SK-N-SH treated with all-trans-retinoic acid at 6 μM for 48 hours (cell line): ENCODE measurements around the gene TECRL.

Experiments
- ATAC-seq: fragments of 200-7000 bp; cut with Tn5 transposase; 3 replicates; pipeline ENCODE4 v1.9.1; 2020; ENCODE audit warnings: mild to moderate bottlenecking, moderate library complexity
- ARNTL ChIP-seq: fragments of 450-650 bp; formaldehyde crosslinking; IDR thresholded peaks from 2 replicates; pipeline ENCODE4 v1.5.0; 2020; ENCODE audit warnings: low read depth, mild to moderate bottlenecking, moderate library complexity, borderline replicate concordance
- BACH2 ChIP-seq: fragments of 250-450 bp; sonication (Bioruptor Pico); IDR thresholded peaks from 2 replicates; pipeline ENCODE4 v1.9.0; 2021; ENCODE audit warnings: mild to moderate bottlenecking, borderline replicate concordance
- CREB5 ChIP-seq: fragments of 250-450 bp; sonication (Bioruptor Pico); IDR thresholded peaks from 2 replicates; pipeline ENCODE4 v1.5.1; 2020; ENCODE audit warnings: low read depth, mild to moderate bottlenecking, moderate library complexity
- CSDC2 ChIP-seq: fragments of 250-450 bp; sonication (Bioruptor Pico); IDR thresholded peaks from 2 replicates; pipeline ENCODE4 v1.5.0; 2020; ENCODE audit warnings: mild to moderate bottlenecking, moderate library complexity
- ESRRG ChIP-seq: fragments of 250-450 bp; sonication (Bioruptor Pico); IDR thresholded peaks from 2 replicates; pipeline ENCODE4 v1.6.1; 2021; ENCODE audit warnings: mild to moderate bottlenecking
- GLIS3 ChIP-seq: fragments of 250-450 bp; sonication (Bioruptor Pico); IDR thresholded peaks from 2 replicates; pipeline ENCODE4 v1.5.0; 2020; ENCODE audit warnings: mild to moderate bottlenecking, moderate library complexity
- ISL1 ChIP-seq: fragments of 250-450 bp; sonication (Bioruptor Pico); IDR thresholded peaks from 2 replicates; pipeline ENCODE4 v2.1.2; 2022; ENCODE audit warnings: mild to moderate bottlenecking, moderate library complexity
- OSR1 ChIP-seq: fragments of 250-450 bp; sonication (Bioruptor Pico); IDR thresholded peaks from 2 replicates; pipeline ENCODE4 v1.8.0; 2022; ENCODE audit warnings: moderate library complexity, mild to moderate bottlenecking, inconsistent platforms
- PATZ1 ChIP-seq: fragments of 250-450 bp; sonication (Bioruptor Pico); IDR thresholded peaks from 2 replicates; pipeline ENCODE4 v1.8.0; 2020; ENCODE audit warnings: mild to moderate bottlenecking, moderate library complexity, borderline replicate concordance
- POU6F1 ChIP-seq: fragments of 250-450 bp; sonication (Bioruptor Pico); IDR thresholded peaks from 2 replicates; pipeline ENCODE4 v1.8.0; 2021; ENCODE audit warnings: low read depth, mild to moderate bottlenecking, moderate library complexity, borderline replicate concordance
- PPARA ChIP-seq: fragments of 250-450 bp; sonication (Bioruptor Pico); IDR thresholded peaks from 2 replicates; pipeline ENCODE4 v1.5.0; 2020; ENCODE audit warnings: mild to moderate bottlenecking, borderline replicate concordance
- RARB ChIP-seq: fragments of 250-450 bp; sonication (Bioruptor Pico); IDR thresholded peaks from 2 replicates; pipeline ENCODE4 v1.8.0; 2021; ENCODE audit warnings: mild to moderate bottlenecking, moderate library complexity
- SNAI2 ChIP-seq: fragments of 250-450 bp; sonication (Bioruptor Pico); IDR thresholded peaks from 2 replicates; pipeline ENCODE4 v1.5.0; 2020; ENCODE audit warnings: mild to moderate bottlenecking, moderate library complexity
- TCF4 ChIP-seq: fragments of 250-450 bp; sonication (Bioruptor Pico); IDR thresholded peaks from 2 replicates; pipeline ENCODE4 v1.8.0; 2021; ENCODE audit warnings: mild to moderate bottlenecking, moderate library complexity, borderline replicate concordance
- TOX ChIP-seq: fragments of 250-450 bp; sonication (Bioruptor Pico); IDR thresholded peaks from 2 replicates; pipeline ENCODE4 v1.8.0; 2021; ENCODE audit warnings: mild to moderate bottlenecking, moderate library complexity, borderline replicate concordance
- ZC3H10 ChIP-seq: fragments of 250-450 bp; sonication (Bioruptor Pico); IDR thresholded peaks from 2 replicates; pipeline ENCODE4 v1.5.1; 2021; ENCODE audit warnings: mild to moderate bottlenecking, moderate library complexity
- ZFP3 ChIP-seq: fragments of 250-450 bp; sonication (Bioruptor Pico); IDR thresholded peaks from 2 replicates; pipeline ENCODE4 v1.5.0; 2020; ENCODE audit warnings: mild to moderate bottlenecking, moderate library complexity
- ZFP30 ChIP-seq: fragments of 450-650 bp; formaldehyde crosslinking; IDR thresholded peaks from 2 replicates; pipeline ENCODE4 v1.5.0; 2022; ENCODE audit warnings: mild to moderate bottlenecking, moderate library complexity
- ZNF565 ChIP-seq: fragments of 450-650 bp; formaldehyde crosslinking; conservative IDR thresholded peaks from 2 replicates; pipeline ENCODE4 v1.5.0; 2020; ENCODE audit warnings: low read depth, mild to moderate bottlenecking, moderate library complexity
- ZNF70 ChIP-seq: fragments of 450-650 bp; formaldehyde crosslinking; IDR thresholded peaks from 2 replicates; pipeline ENCODE4 v1.5.0; 2020; ENCODE audit warnings: mild to moderate bottlenecking, moderate library complexity
- ZNF8 ChIP-seq: fragments of 450-650 bp; formaldehyde crosslinking; IDR thresholded peaks from 2 replicates; pipeline ENCODE4 v1.5.0; 2020; ENCODE audit warnings: mild to moderate bottlenecking, moderate library complexity
- TF ChIP-seq, protein P1 (sequence below): fragments of 250-450 bp; sonication (Bioruptor Pico); IDR thresholded peaks from 2 replicates; pipeline ENCODE4 v1.5.1; 2021; ENCODE audit warnings: mild to moderate bottlenecking, moderate library complexity
- TF ChIP-seq, protein P2 (sequence below): fragments of 250-450 bp; sonication (Bioruptor Pico); IDR thresholded peaks from 2 replicates; pipeline ENCODE4 v1.5.0; 2020; ENCODE audit warnings: mild to moderate bottlenecking, moderate library complexity

Gene TECRL

GRCh38 chr4:64327237-64327636 lies 82.0 kb downstream of the TECRL start (continued):
- TF ChIP-seq, protein P1, sequence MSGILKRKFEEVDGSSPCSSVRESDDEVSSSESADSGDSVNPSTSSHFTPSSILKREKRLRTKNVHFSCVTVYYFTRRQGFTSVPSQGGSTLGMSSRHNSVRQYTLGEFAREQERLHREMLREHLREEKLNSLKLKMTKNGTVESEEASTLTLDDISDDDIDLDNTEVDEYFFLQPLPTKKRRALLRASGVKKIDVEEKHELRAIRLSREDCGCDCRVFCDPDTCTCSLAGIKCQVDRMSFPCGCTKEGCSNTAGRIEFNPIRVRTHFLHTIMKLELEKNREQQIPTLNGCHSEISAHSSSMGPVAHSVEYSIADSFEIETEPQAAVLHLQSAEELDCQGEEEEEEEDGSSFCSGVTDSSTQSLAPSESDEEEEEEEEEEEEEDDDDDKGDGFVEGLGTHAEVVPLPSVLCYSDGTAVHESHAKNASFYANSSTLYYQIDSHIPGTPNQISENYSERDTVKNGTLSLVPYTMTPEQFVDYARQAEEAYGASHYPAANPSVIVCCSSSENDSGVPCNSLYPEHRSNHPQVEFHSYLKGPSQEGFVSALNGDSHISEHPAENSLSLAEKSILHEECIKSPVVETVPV (CRISPR knock-in tag) = no peak
- TF ChIP-seq OSR1 (no peak), ZC3H10 (no peak), TOX (CRISPR knock-in tag) (no peak)

GRCh38 chr4:64326507-64326906 lies 82.7 kb downstream of the TECRL start:
- TF ChIP-seq ZNF70 (no peak), POU6F1 (no peak), ZFP3 (no peak), SNAI2 (CRISPR knock-in tag) (no peak), ESRRG (CRISPR knock-in tag) (no peak), ISL1 (CRISPR knock-in tag) (no peak), TCF4 (CRISPR knock-in tag) (no peak), GLIS3 (CRISPR knock-in tag) (no peak), RARB (no peak), ZC3H10 (no peak), PATZ1 (CRISPR knock-in tag) (no peak), ZFP30 (CRISPR knock-in tag) (no peak)
- TF ChIP-seq, protein P2, sequence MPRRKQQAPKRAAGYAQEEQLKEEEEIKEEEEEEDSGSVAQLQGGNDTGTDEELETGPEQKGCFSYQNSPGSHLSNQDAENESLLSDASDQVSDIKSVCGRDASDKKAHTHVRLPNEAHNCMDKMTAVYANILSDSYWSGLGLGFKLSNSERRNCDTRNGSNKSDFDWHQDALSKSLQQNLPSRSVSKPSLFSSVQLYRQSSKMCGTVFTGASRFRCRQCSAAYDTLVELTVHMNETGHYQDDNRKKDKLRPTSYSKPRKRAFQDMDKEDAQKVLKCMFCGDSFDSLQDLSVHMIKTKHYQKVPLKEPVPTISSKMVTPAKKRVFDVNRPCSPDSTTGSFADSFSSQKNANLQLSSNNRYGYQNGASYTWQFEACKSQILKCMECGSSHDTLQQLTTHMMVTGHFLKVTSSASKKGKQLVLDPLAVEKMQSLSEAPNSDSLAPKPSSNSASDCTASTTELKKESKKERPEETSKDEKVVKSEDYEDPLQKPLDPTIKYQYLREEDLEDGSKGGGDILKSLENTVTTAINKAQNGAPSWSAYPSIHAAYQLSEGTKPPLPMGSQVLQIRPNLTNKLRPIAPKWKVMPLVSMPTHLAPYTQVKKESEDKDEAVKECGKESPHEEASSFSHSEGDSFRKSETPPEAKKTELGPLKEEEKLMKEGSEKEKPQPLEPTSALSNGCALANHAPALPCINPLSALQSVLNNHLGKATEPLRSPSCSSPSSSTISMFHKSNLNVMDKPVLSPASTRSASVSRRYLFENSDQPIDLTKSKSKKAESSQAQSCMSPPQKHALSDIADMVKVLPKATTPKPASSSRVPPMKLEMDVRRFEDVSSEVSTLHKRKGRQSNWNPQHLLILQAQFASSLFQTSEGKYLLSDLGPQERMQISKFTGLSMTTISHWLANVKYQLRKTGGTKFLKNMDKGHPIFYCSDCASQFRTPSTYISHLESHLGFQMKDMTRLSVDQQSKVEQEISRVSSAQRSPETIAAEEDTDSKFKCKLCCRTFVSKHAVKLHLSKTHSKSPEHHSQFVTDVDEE = no peak
- TF ChIP-seq, protein P1 (CRISPR knock-in tag) = no peak
- ATAC-seq = no peak

GRCh38 chr4:64306255-64306565 lies 103.0 kb downstream of the TECRL start:
- no peak for ATAC-seq

More at GRCh38 chr4:64306255-64306565, 103.0 kb downstream of the TECRL start:
- TF ChIP-seq ZNF8 (no peak), ZFP30 (CRISPR knock-in tag) (no peak), PPARA (no peak), ZNF70 (no peak), ZNF565 (CRISPR knock-in tag) (no peak), GLIS3 (CRISPR knock-in tag) (no peak), CREB5 (no peak), BACH2 (no peak), ZC3H10 (no peak), ISL1 (CRISPR knock-in tag) (no peak), CSDC2 (CRISPR knock-in tag) (no peak), ARNTL (CRISPR knock-in tag) (no peak), RARB (no peak), POU6F1 (no peak), ZFP3 (no peak)
- TF ChIP-seq, protein P1 (CRISPR knock-in tag) = no peak
- TF ChIP-seq, all 23 proteins: peak for 0
